ENCODE data around the gene PNP. TPM values are rescaled to one million over a fixed set of nuclear protein-coding genes. Genes with fewer than 3 reads are reported as not detected.

PNP gene
- total and polyA plus RNA-seq, 9 donors, result 3.4 to 23.0 (median 7.5) TPM

- H3K9me3 ChIP-seq, result no peaks in the 10 kb centered on the region
- H3K4me3 ChIP-seq, result peak within 1 kb of the TSS; percentile 92
- WGBS, 3 donors, result 0 to 1% (median 0%) methylated on average over 56 to 67 of the region's 67 CpGs
- TF ChIP-seq POLR2A (IDR thresholded peaks at IDR 0.05), result peak; percentile 85
- TF ChIP-seq, protein P1, sequence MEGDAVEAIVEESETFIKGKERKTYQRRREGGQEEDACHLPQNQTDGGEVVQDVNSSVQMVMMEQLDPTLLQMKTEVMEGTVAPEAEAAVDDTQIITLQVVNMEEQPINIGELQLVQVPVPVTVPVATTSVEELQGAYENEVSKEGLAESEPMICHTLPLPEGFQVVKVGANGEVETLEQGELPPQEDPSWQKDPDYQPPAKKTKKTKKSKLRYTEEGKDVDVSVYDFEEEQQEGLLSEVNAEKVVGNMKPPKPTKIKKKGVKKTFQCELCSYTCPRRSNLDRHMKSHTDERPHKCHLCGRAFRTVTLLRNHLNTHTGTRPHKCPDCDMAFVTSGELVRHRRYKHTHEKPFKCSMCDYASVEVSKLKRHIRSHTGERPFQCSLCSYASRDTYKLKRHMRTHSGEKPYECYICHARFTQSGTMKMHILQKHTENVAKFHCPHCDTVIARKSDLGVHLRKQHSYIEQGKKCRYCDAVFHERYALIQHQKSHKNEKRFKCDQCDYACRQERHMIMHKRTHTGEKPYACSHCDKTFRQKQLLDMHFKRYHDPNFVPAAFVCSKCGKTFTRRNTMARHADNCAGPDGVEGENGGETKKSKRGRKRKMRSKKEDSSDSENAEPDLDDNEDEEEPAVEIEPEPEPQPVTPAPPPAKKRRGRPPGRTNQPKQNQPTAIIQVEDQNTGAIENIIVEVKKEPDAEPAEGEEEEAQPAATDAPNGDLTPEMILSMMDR (IDR thresholded peaks at IDR 0.05), result no peak
- TF ChIP-seq EP300 (IDR thresholded peaks at IDR 0.05), result peak; percentile 94
- intact Hi-C loops (cut with DNase I), result loop anchor here in 2 of 4 donors (2.0 to 5.0 kb wide), 3 partner anchors 49 to 221 kb away; partner anchors contain the start of genes RNASE4 (in 1 of the 2) and TEP1 (in 1 of the 2)
- no peaks in the 10 kb centered on the region for H3K36me3 ChIP-seq
- peaks cover 3% of the 10 kb centered on the region for H3K4me1 ChIP-seq (ENCODE audit: insufficient read depth)
- H3K27me3 ChIP-seq, result no peaks in the 10 kb centered on the region
- DNase-seq, result peak; percentile 95 to 99 (median 97)
- H3K27ac ChIP-seq, result peak within 1 kb of the TSS; percentile 68 to 74
Measured at GRCh38 chr14:20461225-20462141, 7.7 kb upstream of the PNP start, which contains the start of gene PIP4P1. Gene PIP4P1, minus strand, starts transcription at chr14:20461434. Its CDS starts 109 bp downstream, at chr14:20461325.

DNA sequence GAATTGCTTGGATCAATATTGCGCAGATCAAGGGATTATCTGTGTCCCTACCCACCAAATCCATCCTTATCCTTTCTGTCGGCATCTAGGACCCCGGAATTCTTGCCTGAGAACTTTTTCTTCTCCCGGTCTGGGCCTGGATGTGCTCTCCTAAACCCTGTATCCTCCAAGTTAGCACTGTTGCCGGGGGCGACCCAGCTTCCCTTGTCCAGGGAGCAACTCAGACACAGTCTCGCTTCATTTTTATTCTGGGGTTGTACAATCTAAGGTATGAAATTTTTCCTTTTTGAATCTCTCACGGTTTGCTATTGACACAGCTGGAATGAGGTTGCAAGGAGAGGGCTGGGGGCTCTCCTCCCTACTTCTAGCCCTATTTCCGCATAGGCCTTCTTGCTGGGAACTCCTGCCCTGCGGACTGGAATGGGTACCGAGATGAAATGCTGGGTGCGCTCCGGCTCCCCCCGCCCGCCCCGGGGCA is 403 bp upstream of the PNP start:
- Histone ChIP-seq H3K36me3 (no peaks in the 10 kb centered on the region), H3K27me3 (no peaks in the 10 kb centered on the region), H3K4me1 (ENCODE audit: insufficient read depth) (peaks cover 2% of the 10 kb centered on the region), H3K4me3 (peak overlapping the region; percentile 74), H3K9me3 (no peaks in the 10 kb centered on the region), H3K27ac (no peak overlapping the region)
- 24 to 28% (median 26%) methylated on average over 16 of the region's 16 CpGs for WGBS, 3 donors
- peak in 2 of 5 donors; percentile 20 to 39 for DNase-seq
- TF ChIP-seq EP300 (IDR thresholded peaks at IDR 0.05), result no peak
- TF ChIP-seq, protein P1 (IDR thresholded peaks at IDR 0.05), result no peak
- TF ChIP-seq POLR2A (IDR thresholded peaks at IDR 0.05), result no peak
- intact Hi-C loops (cut with DNase I), result no loop called here

- H3K27me3 ChIP-seq, result no peaks in the 10 kb centered on the region
- intact Hi-C loops (cut with DNase I), result no loop called here
- H3K27ac ChIP-seq, result peak overlapping the region in 1 of 2 donors; percentile 58
- WGBS, 3 donors, result 4 to 6% (median 5%) methylated on average over 12 of the region's 12 CpGs
- peaks cover 2% of the 10 kb centered on the region for H3K4me1 ChIP-seq (ENCODE audit: insufficient read depth)
- H3K9me3 ChIP-seq, result no peaks in the 10 kb centered on the region
- TF ChIP-seq EP300 (IDR thresholded peaks at IDR 0.05), result no peak
- TF ChIP-seq POLR2A (IDR thresholded peaks at IDR 0.05), result no peak
- TF ChIP-seq, protein P1 (IDR thresholded peaks at IDR 0.05), result no peak
- no peaks in the 10 kb centered on the region for H3K36me3 ChIP-seq
- DNase-seq, result peak in 1 of 5 donors; percentile 33
- H3K4me3 ChIP-seq, result peak overlapping the region; percentile 74
Measured at GRCh38 chr14:20469890-20470602, 840 bp downstream of the PNP start.

DNA sequence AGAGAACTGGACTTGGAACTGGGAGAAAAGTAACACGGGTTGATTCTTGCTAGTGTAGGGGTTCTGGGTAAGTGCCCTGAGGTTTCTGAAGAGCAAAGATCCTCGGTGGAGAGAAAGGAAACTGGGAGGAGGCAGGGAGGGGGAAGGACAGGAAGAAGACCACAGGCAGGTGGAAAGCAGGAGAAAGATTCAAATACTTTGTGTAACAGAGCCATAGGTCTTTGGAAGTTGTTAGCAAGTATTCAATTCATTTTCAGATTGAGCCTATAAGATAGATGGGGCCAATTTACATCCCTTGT is 1.3 kb downstream of the PNP start:
- no peak for DNase-seq
- no peaks in the 10 kb centered on the region for H3K9me3 ChIP-seq
- intact Hi-C loops (cut with DNase I), result no loop called here
- no peak overlapping the region for H3K4me3 ChIP-seq
- WGBS, 3 donors, result 4 to 6% (median 5%) methylated on average over 2 of the region's 2 CpGs
- no peaks in the 10 kb centered on the region for H3K27me3 ChIP-seq
- H3K4me1 ChIP-seq (ENCODE audit: insufficient read depth), result peaks cover 2% of the 10 kb centered on the region
- TF ChIP-seq EP300 (IDR thresholded peaks at IDR 0.05), result no peak
- no peak for TF ChIP-seq POLR2A (IDR thresholded peaks at IDR 0.05)
- TF ChIP-seq, protein P1 (IDR thresholded peaks at IDR 0.05), result no peak
- H3K36me3 ChIP-seq, result no peaks in the 10 kb centered on the region
- H3K27ac ChIP-seq, result no peak overlapping the region
